MM.1S (cell line): ENCODE results near the gene SEMA3A.

Source experiments
- EZH2 ChIP-seq: fragments of 300-600 bp; sonication (generic); optimal IDR thresholded peaks from 2 replicates; pipeline ENCODE3; 2017; ENCODE audit warnings: low read depth, mild to moderate bottlenecking, antibody characterized with exemption, low read length, mixed read lengths
- EZH2phosphoT487 ChIP-seq: fragments of 300-600 bp; sonication (generic); IDR thresholded peaks from 2 replicates; pipeline ENCODE4 v1.6.1; 2018; ENCODE audit warnings: antibody characterized with exemption, low read length
- TF ChIP-seq, protein P1 (sequence below): fragments of 300-600 bp; sonication (generic); IDR thresholded peaks from 2 replicates; pipeline ENCODE4 v1.5.1; 2016; ENCODE audit warnings: antibody characterized with exemption, low read length, mixed read lengths

DNA sequence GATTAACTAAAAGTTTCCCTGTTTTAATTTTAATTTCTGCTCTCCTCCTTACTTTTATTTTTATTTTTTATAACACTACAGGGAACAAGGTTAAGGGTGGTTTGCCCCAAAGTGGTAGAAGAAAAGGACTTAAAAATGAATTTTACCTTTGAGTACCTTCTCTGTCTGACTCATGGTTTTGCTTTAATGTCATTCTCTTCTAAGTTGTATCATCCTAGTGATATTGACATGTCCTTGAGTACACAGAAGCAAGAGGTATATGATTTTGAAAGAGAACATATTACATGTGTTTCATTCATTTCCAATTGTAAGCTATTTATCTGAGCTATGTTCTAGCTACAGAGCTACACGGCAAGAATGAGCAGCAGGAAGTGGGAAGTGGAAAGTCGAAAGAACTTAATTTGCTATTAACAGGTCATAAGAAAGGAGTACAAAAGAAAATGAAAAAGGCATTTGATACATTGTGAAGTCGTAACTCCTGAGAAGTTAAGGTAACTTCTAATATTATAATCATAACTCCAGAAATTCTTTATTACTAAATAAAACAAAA lies 112.5 kb downstream of the SEMA3A start:
- no peak for TF ChIP-seq EZH2phosphoT487
- TF ChIP-seq, protein P1, sequence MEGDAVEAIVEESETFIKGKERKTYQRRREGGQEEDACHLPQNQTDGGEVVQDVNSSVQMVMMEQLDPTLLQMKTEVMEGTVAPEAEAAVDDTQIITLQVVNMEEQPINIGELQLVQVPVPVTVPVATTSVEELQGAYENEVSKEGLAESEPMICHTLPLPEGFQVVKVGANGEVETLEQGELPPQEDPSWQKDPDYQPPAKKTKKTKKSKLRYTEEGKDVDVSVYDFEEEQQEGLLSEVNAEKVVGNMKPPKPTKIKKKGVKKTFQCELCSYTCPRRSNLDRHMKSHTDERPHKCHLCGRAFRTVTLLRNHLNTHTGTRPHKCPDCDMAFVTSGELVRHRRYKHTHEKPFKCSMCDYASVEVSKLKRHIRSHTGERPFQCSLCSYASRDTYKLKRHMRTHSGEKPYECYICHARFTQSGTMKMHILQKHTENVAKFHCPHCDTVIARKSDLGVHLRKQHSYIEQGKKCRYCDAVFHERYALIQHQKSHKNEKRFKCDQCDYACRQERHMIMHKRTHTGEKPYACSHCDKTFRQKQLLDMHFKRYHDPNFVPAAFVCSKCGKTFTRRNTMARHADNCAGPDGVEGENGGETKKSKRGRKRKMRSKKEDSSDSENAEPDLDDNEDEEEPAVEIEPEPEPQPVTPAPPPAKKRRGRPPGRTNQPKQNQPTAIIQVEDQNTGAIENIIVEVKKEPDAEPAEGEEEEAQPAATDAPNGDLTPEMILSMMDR, result no peak
- TF ChIP-seq EZH2, result no peak
